Keratinocyte (primary cell): ENCODE measurements around the gene ADIG. TPM values are rescaled to one million over a fixed set of nuclear protein-coding genes. Genes with fewer than 3 reads are reported as not detected.
A peak's percentile ranks its signal among the peaks of the same experiment; 100 is the strongest.

Experiments used
- DNase-seq: peaks from one replicate; pipeline ENCODE4 v3.0.0-alpha.2; 2011; ENCODE audit warnings: low read depth, missing footprints, low spot score
- FAIRE-seq: peaks from 2 replicates; lab custom pipeline; 2011; peaks lifted over from hg19 to GRCh38; lab: Jason Lieb, UNC
- H2AFZ ChIP-seq: 2 replicates; pipeline ENCODE4 v1.6.0; 2012; ENCODE audit warnings: low read length, control low read depth, inconsistent platforms; ENCODE audit not compliant: control insufficient read depth
- H3K27ac ChIP-seq: 2 replicates; pipeline ENCODE4 v1.5.1; 2011; ENCODE audit warnings: low read length; ENCODE audit not compliant: control insufficient read depth, insufficient read depth
- H3K27me3 ChIP-seq: 3 replicates; pipeline ENCODE4 v1.6.0; 2011; ENCODE audit warnings: low read length; ENCODE audit not compliant: control insufficient read depth, insufficient read depth; ENCODE audit errors: extremely low read depth
- H3K36me3 ChIP-seq, 2 experiments: 2 replicates in 1 of 2; 3 replicates in 1 of 2; pipeline ENCODE4 v1.5.1; 2011; ENCODE audit warnings: low read length in 2 of 2, mild to moderate bottlenecking in 1 of 2; ENCODE audit not compliant: control insufficient read depth in 2 of 2, insufficient read depth in 2 of 2; ENCODE audit errors: extremely low read depth in 1 of 2
- H3K4me1 ChIP-seq: 3 replicates; pipeline ENCODE4 v1.5.1; 2011; ENCODE audit warnings: low read length; ENCODE audit not compliant: control insufficient read depth, insufficient read depth; ENCODE audit errors: extremely low read depth
- H3K4me2 ChIP-seq: 3 replicates; pipeline ENCODE4 v1.6.0; 2011; ENCODE audit warnings: low read depth, low read length; ENCODE audit not compliant: control insufficient read depth, insufficient read depth; ENCODE audit errors: extremely low read depth
- H3K4me3 ChIP-seq, 3 experiments: fragments of 200-600 bp in 1 of 3; sonication (generic) in 1 of 3; 2 replicates in 2 of 3; 3 replicates in 1 of 3; pipeline ENCODE4 v1.5.1; 2011 to 2016; ENCODE audit warnings: low read length in 3 of 3, mild to moderate bottlenecking in 3 of 3, control low read depth in 2 of 3, inconsistent platforms in 1 of 3, low read depth in 1 of 3, mixed read lengths in 1 of 3, mixed run types in 1 of 3, moderate library complexity in 1 of 3; ENCODE audit not compliant: control insufficient read depth in 2 of 3, insufficient read depth in 2 of 3; ENCODE audit errors: extremely low read depth in 1 of 3
- H3K79me2 ChIP-seq: 2 replicates; pipeline ENCODE4 v1.6.0; 2012; ENCODE audit warnings: low read length; ENCODE audit not compliant: control insufficient read depth, insufficient read depth
- H3K9ac ChIP-seq: 3 replicates; pipeline ENCODE4 v1.6.0; 2011; ENCODE audit warnings: low read length; ENCODE audit not compliant: control insufficient read depth, insufficient read depth; ENCODE audit errors: extremely low read depth
- H3K9me1 ChIP-seq: 3 replicates; pipeline ENCODE4 v1.6.0; 2011; ENCODE audit warnings: low read length; ENCODE audit not compliant: control insufficient read depth, insufficient read depth; ENCODE audit errors: extremely low read depth
- H3K9me3 ChIP-seq: 2 replicates; pipeline ENCODE4 v1.5.1; 2012; ENCODE audit warnings: low read depth, low read length; ENCODE audit not compliant: control insufficient read depth
- H4K20me1 ChIP-seq: 3 replicates; pipeline ENCODE4 v1.6.0; 2011; ENCODE audit warnings: low read length; ENCODE audit not compliant: control insufficient read depth, insufficient read depth; ENCODE audit errors: extremely low read depth
- EZH2 ChIP-seq: IDR thresholded peaks from one replicate; pipeline ENCODE4 v1.6.1; 2012; ENCODE audit warnings: inconsistent platforms, mild to moderate bottlenecking, low read length, moderate library complexity
- dilution Hi-C: fragments of 300-500 bp; cut with MboI; formaldehyde crosslinking; loops from one replicate; pipeline ENCODE4 v1.7.0; 2020; ENCODE audit warnings: low sequenced_read_pairs; ENCODE audit not compliant: extremely low pct_ligation_motif_present
- polyA plus RNA-seq, 5 experiments: library from polyadenylated mRNA; depleted of rRNA in 3 of 5; stranded (reverse) in 3 of 5; stranded (forward) in 1 of 5; unstranded in 1 of 5; fragments of >200 nt; gene quantifications; 1 replicate in 1 of 5; 2 replicates in 3 of 5; 3 replicates in 1 of 5; pipeline versions ENCODE4 v1.2.1 to v1.2.3, GENCODE V29; 2011 to 2012; ENCODE audit warnings: missing spikeins in 2 of 5, low read depth in 1 of 5, low replicate concordance in 1 of 5
- TF ChIP-seq, protein P1 (sequence below), 3 experiments: IDR thresholded peaks in 1 of 3; conservative IDR thresholded peaks in 1 of 3; optimal IDR thresholded peaks in 1 of 3; 2 replicates in 2 of 3; 3 replicates in 1 of 3; pipeline versions ENCODE3 to v1.5.1; 2011; ENCODE audit warnings: low read length in 3 of 3, mild to moderate bottlenecking in 3 of 3, moderate library complexity in 2 of 3, control low read depth in 1 of 3, inconsistent platforms in 1 of 3; ENCODE audit not compliant: insufficient read depth in 2 of 3; ENCODE audit errors: extremely low read depth in 1 of 3

ADIG gene
- polyA plus RNA-seq, 1 donor (not counting 4 experiments of a cell fraction or from before 2014, with no cell fraction given), result not detected

DNA sequence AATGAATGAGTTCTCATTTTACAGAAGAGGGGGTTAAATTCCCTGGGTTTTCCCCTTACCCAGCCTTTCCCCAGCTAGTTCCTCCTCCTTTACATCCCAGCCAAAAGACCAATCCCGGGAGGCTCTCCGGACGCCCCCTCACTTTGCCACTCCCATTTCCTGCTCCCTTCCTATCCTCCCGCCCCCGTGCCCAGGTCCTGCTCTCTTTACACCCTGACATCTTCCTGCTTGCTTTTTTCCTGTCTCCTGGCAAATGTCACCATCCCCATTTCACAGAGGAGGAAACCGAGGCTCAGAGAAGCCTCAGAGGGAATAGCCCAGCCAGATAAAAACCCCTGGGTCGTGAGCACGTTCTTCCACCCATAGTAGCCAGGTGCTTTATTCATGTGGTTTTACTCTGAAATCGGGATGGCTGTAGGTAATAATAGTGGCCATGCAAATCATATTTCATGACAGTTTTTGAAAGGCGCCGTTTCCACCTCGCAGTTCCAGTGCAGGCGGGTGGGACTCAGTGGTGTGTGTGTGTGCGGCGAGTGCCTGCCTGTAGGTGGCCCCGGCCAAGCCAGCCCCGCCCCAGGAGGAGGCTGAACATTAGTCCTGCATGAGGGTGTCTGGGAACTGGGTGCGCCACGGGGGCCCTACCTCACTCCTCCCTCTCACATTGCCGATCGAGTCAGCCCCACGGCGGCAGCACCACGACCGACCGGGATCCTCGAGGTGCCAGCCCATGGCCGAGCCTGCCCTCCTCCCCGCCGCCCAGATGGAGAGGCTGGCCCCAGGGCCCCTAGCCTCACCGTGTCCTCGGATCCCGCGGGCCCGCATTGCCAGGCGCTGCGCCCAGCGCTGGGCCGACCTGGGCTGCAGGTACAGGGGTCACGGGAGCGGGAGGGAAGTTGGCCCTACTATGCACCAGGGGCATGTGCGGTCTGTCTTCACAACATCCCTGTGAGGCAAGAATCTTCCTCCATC lies 20.5 kb downstream of the ADIG start, which contains the start of gene ARHGAP40:
Gene ARHGAP40 (plus strand): TSS at position 594 of the 969 bp plus-strand sequence.
- no peaks in the 10 kb centered on the region for H3K9me1 ChIP-seq
- DNase-seq (no peak), FAIRE-seq (peak; percentile 32)
- peaks cover 12% of the 10 kb centered on the region for H3K4me1 ChIP-seq
- peaks cover 16% of the 10 kb centered on the region for H3K27me3 ChIP-seq
- dilution Hi-C loops, result no loop called here
- H3K4me2 ChIP-seq, result peak within 1 kb of the TSS; percentile 97
- peak within 1 kb of the TSS; percentile 48 to 63 (median 59) for H3K4me3 ChIP-seq
- H3K9ac ChIP-seq, result peak within 1 kb of the TSS; percentile 41
- no peaks in the 10 kb centered on the region for H3K36me3 ChIP-seq
- TF ChIP-seq, protein P1, sequence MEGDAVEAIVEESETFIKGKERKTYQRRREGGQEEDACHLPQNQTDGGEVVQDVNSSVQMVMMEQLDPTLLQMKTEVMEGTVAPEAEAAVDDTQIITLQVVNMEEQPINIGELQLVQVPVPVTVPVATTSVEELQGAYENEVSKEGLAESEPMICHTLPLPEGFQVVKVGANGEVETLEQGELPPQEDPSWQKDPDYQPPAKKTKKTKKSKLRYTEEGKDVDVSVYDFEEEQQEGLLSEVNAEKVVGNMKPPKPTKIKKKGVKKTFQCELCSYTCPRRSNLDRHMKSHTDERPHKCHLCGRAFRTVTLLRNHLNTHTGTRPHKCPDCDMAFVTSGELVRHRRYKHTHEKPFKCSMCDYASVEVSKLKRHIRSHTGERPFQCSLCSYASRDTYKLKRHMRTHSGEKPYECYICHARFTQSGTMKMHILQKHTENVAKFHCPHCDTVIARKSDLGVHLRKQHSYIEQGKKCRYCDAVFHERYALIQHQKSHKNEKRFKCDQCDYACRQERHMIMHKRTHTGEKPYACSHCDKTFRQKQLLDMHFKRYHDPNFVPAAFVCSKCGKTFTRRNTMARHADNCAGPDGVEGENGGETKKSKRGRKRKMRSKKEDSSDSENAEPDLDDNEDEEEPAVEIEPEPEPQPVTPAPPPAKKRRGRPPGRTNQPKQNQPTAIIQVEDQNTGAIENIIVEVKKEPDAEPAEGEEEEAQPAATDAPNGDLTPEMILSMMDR (optimal IDR thresholded peaks at IDR 0.05 in 1 of 3, IDR thresholded peaks at IDR 0.05 in 1 of 3, conservative IDR thresholded peaks at IDR 0.05 in 1 of 3; ENCODE audit: extremely low read depth in 1 of 3, insufficient read depth in 2 of 3, low read length in 3 of 3), result peak; percentile 41 to 63 (median 58)
- no peak for TF ChIP-seq EZH2
- H4K20me1 ChIP-seq, result no peaks in the 10 kb centered on the region
- H3K9me3 ChIP-seq, result no peaks in the 10 kb centered on the region
- H3K27ac ChIP-seq, result no peak within 1 kb of the TSS
- H3K79me2 ChIP-seq, result no peaks in the 10 kb centered on the region
- H2AFZ ChIP-seq, result peak within 1 kb of the TSS; percentile 87

DNA sequence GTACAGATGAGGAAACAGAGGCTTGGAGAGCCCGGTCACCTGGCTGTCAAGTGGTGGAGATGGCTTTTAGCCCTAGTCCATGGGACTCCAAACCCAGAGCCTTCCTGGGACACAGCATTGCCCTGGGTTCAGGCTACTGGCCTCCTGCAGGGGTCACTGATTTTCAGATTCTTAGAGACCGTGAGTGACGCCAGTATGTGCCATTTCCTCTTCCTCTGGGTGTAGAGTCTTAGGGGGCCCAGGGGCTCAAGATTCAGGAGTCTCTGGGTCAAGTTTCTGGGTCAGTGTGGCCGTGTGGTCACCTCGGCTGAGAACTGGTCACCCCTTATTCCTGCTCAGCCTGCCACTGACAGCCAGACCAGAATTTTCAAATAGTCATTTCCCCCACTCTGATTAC lies 21.2 kb downstream of the ADIG start:
- no peak overlapping the region for H3K27ac ChIP-seq
- DNase-seq, result no peak
- peaks cover 16% of the 10 kb centered on the region for H3K27me3 ChIP-seq
- TF ChIP-seq EZH2, result no peak
- TF ChIP-seq, protein P1 (optimal IDR thresholded peaks at IDR 0.05 in 1 of 3, IDR thresholded peaks at IDR 0.05 in 1 of 3, conservative IDR thresholded peaks at IDR 0.05 in 1 of 3; ENCODE audit: extremely low read depth in 1 of 3, insufficient read depth in 2 of 3, low read length in 3 of 3), result no peak
- dilution Hi-C loops, result no loop called here
- no peaks in the 10 kb centered on the region for H3K79me2 ChIP-seq
- peak overlapping the region; percentile 97 for H3K4me2 ChIP-seq
- H3K4me1 ChIP-seq, result peaks cover 12% of the 10 kb centered on the region
- no peak for FAIRE-seq
- no peak overlapping the region for H3K9ac ChIP-seq
- H2AFZ ChIP-seq, result peak overlapping the region; percentile 87
- H3K9me1 ChIP-seq, result no peaks in the 10 kb centered on the region
- H3K4me3 ChIP-seq, result peak overlapping the region; percentile 48 to 63 (median 59)
- no peaks in the 10 kb centered on the region for H4K20me1 ChIP-seq
- no peaks in the 10 kb centered on the region for H3K36me3 ChIP-seq
- H3K9me3 ChIP-seq, result no peaks in the 10 kb centered on the region
